NCI-H69 (cell line): ENCODE results near the gene ZNF605.
"Not testable (repeated sequence)": the region's sequence is repeated elsewhere in the genome, so short reads cannot be mapped to it uniquely, and the experiment has no call there.

ENCODE experiments used
- DNase-seq: peaks from one replicate; lab custom pipeline; 2025; lab: John Stamatoyannopoulos, UW

The ZNF605 gene

DNA sequence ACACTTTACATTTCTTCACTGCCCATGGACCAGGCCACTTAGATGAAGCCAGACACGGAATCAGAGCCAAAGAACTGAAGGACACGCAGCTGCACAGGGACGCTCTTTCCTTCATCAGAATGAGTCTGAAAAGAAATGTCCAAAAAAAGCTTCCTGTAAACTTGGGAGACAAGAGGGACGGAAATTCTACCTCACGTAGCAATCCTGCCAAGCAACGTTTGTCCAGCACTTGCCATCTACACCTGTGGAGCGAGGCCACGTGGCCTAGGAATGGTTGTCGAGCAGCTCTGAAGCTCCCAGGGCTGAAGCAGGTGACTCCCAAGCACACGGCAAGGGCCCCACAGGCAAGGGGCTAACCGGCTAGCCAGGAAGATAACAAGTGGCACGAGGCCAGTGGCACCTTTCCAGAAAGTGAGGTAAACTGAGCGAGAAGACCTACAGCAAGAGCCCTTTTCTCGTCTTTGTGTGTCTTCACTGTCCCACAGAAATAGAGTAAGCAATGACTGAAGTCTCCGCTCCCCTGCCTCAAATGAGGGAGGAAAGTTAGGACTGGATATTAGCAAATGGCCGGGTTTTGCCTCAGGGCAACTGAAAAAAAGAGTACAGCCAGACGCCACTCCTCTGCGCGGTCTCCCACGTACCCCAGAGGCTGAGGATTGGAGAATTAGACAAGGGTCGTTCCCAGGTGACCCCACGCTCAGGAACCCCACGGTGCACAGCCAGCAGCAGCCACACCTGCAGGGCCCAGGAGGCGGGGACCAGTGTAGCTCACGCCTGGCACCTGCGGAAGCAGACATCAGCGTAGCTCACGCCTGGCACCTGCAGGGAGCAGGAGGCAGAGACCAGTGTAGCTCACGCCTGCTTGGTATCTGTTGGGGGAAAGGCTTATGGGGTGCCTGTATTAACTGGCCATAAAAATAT is 7.7 kb downstream of the ZNF605 start:
- DNase-seq = no peak

- DNase-seq = no peak
These were observed 9.8 kb downstream of the ZNF605 start for GRCh38 chr12:132946246-132946820.

DNA sequence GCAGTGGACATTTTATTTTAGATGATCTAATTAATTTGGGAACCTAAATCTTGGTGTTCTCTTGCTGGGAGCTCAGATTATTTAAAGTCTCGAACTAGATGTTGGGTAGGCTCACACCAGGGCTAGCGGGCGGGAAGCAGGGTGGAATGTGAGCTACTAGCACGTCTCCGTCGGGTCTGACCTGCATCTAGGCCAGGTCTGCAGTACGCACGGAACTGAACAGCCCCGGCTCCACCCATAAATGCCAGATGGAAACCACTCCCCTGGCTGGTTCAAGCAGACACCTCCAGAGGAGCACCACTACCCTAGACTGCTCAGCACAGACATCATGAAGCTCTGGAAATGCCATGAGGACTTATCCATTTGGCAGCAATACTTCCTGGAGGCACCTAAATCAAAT is 10.3 kb downstream of the ZNF605 start:
- DNase-seq = no peak

GRCh38 chr12:132942611-132943010 is 13.5 kb downstream of the ZNF605 start:
- DNase-seq = no peak

DNA sequence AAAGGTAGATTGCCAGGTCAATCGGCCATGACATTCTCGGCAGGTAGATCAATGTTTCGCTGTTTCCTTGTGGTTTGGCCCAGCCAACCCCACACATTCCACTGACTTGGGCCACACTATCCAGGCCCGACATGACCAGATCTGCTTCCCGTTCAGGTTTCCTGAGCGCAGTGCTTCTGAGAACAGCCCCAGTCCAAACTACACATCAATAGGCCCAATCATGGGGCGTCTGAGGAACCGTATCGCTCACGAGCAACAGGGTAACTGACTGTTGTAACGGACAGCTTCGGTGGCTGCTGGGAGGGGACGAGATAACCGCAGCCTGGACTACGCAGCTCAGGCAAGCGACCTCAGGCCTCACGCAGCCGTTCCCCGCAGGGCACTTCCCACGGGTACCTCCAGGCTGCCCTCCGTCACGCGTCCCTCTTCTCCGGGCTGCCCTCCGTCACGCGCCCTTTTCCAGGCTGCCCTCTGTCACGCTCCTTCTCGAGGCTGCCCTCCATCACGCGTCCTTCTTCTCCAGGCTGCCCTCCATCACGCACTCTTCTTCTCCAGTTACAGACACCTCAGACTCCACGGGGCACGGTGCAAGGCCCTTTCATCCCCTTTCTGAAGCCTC is 14.7 kb downstream of the ZNF605 start:
- no peak for DNase-seq

- DNase-seq = no peak
These were observed 15.9 kb downstream of the ZNF605 start for GRCh38 chr12:132940071-132940719.

GRCh38 chr12:132938807-132939206 is 17.3 kb downstream of the ZNF605 start:
- DNase-seq = not testable (repeated sequence)

GRCh38 chr12:132937476-132937875 is 18.6 kb downstream of the ZNF605 start:
- DNase-seq = no peak

DNA sequence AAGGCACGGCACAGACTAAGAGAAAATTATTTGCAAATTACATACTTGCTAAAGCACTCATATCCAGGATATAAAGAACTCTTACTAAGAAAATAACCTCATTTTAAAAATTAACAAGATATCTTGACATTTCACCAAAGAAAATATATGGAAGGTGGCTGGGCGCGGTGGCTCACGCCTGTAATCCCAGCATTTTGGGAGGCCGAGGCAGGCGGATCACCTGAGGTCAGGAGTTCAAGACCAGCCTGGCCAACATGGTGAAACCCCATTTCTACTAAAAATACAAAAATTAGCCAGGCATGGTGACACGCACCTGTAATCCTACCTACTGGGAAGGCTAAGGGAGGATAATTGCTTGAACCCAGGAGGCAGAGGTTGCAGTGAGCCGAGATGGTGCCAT is 19.2 kb downstream of the ZNF605 start:
- not testable (repeated sequence) for DNase-seq

DNA sequence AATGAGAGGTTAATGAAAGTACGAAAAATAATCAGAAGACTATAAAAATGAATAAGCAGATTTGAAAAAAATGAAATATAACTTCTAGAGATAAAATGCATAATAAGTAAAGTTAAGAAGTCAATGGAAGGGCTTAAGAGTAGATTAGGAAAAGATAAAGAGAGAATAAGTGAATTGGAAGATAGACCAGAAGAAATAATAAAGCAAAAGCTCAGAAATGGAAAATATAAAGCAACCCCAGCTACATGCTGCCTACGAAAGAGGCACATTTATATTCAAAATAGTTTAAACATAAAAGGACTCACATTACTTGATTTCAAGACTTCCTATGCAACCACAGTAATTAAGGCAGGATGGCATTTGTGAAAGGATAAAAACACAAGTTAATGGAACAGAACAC is 19.9 kb downstream of the ZNF605 start:
- DNase-seq = no peak

- DNase-seq = no peak
These were observed 29.7 kb downstream of the ZNF605 start for GRCh38 chr12:132926415-132926833.

GRCh38 chr12:132925597-132926414 is 30.3 kb downstream of the ZNF605 start:
- no peak for DNase-seq

GRCh38 chr12:132924356-132924755 is 31.8 kb downstream of the ZNF605 start:
- DNase-seq = no peak

GRCh38 chr12:132923356-132923909 is 32.7 kb downstream of the ZNF605 start:
- DNase-seq = no peak

DNA sequence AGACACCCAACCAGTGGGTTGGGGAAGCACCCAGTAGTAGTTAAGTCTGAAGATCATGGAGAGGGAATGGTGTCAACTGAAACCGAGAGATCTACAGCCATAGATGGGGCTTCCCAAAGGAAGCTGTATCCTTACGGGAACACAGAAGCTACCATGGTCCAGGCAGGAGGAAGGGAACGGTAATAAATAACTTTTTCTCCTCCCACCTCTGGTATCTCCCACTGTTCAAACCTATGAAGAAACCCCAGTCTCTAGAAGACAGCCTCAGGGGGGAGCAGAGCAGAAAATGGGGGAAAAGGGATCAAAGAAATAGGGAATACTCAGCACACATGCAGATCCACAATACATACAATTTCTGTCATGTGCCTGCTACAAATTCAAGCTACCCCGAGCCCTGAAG is 33.4 kb downstream of the ZNF605 start:
- DNase-seq = no peak

- peak; percentile 5 for DNase-seq
These were observed 34.4 kb downstream of the ZNF605 start for GRCh38 chr12:132921685-132922084.

GRCh38 chr12:132918680-132919079 is 37.4 kb downstream of the ZNF605 start:
- no peak for DNase-seq

DNA sequence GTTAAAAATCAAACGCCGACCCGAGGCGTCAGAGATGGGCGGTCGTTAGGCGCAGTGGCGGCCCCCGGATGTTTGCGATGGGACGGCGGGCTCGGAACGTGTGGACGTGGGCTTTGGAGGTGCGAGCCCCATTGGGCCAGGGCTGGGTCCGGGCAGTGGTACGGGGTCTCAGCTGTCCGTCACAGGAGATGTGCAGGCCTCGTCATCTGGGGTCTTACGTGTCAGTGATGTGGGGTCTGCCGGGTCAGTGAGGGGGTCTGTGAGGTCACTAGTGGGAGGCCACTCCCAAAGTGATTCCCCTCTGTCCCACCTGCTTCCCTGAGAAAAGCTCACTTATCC is 47.1 kb downstream of the ZNF605 start:
- no peak for DNase-seq

- peak; percentile 93 for DNase-seq
These were observed 47.7 kb downstream of the ZNF605 start for GRCh38 chr12:132908145-132909029.

DNA sequence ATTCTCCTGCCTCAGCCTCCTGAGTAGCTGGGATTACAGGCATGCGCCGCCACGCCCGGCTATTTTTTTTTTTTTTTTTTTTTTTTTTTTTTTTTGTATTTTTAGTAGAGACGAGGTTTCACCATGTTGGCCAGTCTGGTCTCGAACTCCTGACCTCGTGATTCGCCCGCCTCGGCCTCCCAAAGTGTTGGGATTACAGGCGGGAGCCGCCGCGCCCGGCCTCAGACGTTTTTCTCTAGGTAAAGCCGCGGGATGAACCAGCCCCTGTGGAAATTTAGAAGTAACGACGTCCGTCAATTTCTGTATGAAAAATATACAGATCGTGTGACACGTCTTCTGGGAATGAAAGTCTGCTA is 48.3 kb downstream of the ZNF605 start:
- not testable (repeated sequence) for DNase-seq

- no peak for DNase-seq
These were observed 48.9 kb downstream of the ZNF605 start for GRCh38 chr12:132907216-132907615.
